Thyroid gland (tissue), 4 donors: ENCODE data around the gene CCDC51.

ENCODE experiments used
- CTCF ChIP-seq, 6 experiments: fragments of 200-600 bp in 3 of 6; fragments of 450-650 bp in 3 of 6; sonication (generic) in 3 of 6; IDR thresholded peaks; one replicate each; pipeline ENCODE4 v1.5.1; 2016 to 2019; ENCODE audit warnings: antibody characterized with exemption in 6 of 6, mild to moderate bottlenecking in 2 of 6, inconsistent platforms in 1 of 6, moderate library complexity in 1 of 6
- POLR2A ChIP-seq, 2 donors: fragments of 450-650 bp; IDR thresholded peaks; one replicate each; pipeline ENCODE4 v1.6.1; 2017; ENCODE audit warnings: antibody characterized with exemption in 2 of 2, mild to moderate bottlenecking in 2 of 2, moderate library complexity in 1 of 2

GRCh38 chr3:48410205-48411040, 29.5 kb downstream of the CCDC51 start:
- TF ChIP-seq CTCF (IDR thresholded peaks at IDR 0.05) = no peak
- TF ChIP-seq POLR2A (IDR thresholded peaks at IDR 0.05) = no peak
